Medulla oblongata (tissue), 1 donor: ENCODE measurements around the gene SSBP2.
"Not testable (repeated sequence)": the region's sequence is repeated elsewhere in the genome, so short reads cannot be mapped to it uniquely, and the experiment has no call there.

Source experiments
- DNase-seq: peaks from one replicate; pipeline ENCODE4 v3.0.0-alpha.2; 2015; ENCODE audit errors: extremely low spot score

Gene SSBP2

DNA sequence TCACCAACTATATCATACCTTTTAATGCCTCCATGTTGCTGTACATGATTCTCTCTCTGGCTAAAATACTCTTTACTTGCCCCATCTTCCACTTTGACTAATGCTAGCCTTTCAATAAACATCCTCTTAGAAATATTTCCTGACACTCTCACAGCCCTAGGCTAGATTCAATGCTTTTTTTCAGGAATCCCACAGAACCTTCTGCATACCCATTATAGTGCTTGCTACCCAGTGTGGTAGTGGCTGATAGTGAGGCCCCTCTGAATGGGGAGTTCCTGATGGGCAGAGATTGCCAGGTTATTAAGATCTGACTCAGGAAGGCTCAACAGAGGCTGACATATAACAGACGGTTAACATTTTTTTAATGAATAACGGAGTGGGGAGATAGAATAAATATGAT lies 11.6 kb downstream of the SSBP2 start:
- no peak for DNase-seq

DNA sequence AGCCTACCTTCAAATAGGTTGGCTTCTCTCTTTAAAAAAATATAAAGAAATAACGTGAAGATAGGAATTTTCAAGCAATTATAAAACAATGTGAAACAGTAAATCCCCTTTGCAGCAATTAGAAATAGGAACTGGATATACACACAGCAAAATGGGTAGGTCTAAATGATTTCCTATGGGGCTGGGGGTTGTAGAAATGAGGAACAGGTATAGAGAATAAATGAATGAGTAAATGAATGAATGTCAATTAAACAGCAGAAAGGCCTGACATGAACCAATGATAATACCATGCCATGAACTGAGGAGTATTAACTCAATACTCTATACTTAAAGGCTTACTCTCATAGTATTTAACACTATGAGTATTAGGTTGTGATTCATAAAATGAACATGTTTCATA lies 21.6 kb downstream of the SSBP2 start:
- no peak for DNase-seq

DNA sequence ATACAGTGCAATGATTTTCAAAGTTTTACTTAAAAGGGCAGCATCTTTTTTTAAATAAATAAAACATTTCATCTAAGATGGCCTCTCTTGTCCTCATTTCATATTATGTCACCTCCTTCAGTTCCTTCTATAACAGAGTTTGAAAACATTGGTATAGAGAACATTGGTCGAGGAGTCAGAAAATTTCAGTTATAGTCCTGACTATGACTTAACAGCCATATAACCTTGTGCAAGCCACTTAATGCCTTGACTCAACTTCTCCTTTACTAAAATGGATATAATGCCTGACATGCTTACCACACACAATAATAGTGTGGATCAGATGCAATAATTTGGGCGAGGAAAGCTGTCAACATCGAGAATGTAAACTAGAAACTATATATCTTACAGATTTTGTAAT lies 22.6 kb downstream of the SSBP2 start:
- no peak for DNase-seq

DNA sequence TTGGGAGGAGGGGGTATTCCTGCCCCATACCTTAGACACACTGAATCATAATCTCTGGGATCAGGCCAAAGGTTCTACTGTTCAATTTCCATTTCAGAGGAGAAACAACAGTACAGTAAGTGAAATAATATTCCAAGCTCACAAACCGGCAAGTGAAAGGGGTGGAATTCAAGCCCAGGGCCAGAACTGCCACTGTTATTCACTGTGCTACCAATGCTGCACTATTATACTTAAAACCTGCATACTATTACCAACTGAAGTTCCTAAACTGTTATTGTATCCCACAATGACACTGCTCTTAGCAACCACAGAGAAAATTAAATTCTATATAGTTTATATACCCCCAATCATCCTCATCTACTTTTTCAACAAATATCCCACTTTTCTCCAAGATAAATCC lies 24.6 kb downstream of the SSBP2 start:
- no peak for DNase-seq

DNA sequence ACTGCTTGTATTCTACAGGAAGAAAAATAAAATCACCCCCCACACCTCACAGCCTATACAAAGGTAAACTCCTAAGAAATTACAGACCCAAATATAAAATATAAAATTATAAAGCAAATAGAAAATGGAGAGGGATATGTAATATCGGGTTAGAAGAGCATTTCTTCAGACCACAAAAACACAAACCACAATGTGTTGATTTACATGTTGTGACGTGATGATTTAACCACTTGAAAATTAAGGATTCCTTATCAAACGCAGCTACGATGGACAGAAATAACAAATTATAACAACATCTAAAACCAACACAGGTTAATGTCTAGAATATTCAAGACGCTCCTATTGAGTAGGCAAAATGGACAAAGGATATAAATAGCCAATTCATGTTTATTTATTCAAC lies 26.3 kb downstream of the SSBP2 start:
- no peak for DNase-seq

DNA sequence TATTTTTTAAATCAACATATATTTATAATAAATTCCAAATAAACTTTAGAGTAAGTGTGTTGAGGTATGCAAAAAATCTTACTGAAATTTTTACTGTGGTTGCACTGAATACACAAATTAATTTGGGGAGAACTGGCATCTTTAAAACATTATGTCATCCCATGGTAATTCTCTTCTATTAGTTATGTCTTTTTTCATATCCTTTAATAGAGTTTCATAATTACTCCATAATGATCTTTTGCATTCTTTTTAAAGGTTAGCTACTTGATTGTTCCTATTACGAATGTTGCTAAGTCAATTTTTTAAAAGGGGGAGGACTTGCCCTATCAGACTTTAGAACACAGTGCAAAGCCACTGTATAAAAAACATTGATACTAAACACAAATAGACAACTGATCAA lies 26.8 kb downstream of the SSBP2 start:
- DNase-seq: no peak

DNA sequence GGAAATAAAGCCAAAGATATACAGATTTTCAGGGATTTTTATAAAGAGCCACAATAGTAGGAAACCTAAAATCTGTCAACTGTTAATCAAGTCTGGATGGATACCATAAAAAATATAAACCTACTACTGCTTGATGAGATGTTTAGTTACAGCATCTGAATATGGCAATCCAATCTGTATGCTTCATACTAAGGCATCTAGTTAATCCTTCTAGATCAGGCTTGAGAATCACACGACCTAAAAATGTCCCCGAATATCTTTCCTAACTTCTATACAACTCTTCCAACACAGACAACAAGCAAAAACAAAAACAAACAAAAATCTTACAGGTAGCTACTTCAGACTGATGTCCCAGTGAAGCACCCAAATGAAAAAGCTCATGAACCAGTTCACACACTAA lies 29.8 kb downstream of the SSBP2 start:
- no peak for DNase-seq

DNA sequence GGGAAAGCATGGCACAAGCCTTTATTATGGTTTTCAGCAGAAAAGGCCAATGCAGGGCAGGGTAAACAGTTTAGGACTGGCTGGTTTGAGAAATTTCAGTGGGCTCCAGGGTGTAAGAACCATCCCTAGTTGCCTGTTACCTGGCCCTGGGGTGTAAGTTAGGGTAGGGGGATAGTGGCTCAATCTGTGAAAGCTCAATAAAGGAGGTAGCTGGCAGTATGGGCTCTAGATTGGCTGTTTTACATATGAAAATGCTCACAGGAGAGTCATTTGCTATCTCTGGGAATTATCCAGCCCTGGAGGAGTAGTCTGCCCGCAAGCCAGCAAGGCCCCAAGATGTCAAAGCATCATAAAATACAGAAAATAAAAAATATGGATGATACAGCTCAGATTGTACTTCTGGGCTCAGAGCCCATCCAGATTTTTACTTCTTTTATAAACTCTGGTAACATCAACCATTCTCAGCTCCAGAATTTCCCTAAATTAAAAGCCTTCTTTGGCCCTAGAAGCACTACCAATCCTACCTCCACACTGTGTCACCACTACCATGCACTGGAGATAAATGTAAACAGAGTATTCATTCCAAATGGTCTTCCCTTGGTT lies 31.1 kb downstream of the SSBP2 start:
- DNase-seq: no peak

DNA sequence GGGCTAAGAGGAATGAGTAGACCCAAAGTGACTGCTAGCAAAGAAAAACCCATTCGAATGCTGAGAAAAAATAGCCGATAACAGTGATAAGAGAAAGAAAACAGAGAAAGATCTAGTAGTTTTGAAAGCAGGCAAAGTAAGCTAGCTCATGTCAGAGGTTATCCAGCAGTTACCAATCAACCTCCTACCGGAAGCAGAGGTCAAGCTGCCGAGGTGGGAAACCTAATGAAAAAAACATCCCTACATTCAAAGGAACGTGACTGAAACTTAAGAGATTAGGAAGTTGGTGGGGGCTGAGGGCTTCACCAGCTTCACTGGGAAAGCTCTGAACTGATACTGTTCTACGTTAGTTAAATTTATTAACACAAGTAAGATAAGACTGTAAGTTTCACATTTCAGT lies 32.6 kb downstream of the SSBP2 start:
- no peak for DNase-seq

DNA sequence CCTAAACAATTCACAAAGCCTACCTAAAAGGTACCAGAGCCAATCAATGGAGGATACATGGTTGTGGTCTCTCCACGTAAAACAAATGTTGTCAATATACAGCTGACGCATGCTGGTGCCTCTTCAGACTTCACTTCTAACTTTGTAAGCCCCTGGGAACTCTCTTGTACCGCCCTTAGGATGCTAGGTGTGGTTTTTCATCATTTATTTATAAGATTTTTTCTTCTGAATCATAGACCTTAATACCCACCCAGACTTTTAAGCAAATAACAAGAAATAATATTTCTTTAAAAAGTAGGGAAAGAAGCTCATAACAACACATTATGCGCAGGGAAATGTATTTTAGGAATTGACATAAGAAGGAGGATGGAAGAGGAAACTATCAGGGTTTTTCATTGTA lies 33.0 kb downstream of the SSBP2 start:
- no peak for DNase-seq

DNA sequence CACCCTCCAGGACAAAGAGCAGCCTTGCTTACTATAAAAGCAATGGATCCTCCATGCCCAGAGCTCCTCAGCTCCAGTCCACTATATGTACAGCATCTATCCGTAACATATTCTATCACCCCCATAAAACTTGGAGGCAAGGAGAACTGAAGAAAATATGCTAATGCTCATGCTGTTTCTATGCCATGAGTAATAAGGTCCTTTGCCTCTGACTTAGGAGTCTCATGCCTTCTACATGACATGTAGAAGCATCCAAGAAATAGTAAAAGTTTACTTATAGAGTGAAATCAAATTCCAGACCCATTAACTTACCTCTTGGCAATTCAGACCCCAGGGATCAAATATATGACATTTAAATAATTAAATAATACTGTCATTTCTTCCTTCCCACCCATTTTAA lies 33.7 kb downstream of the SSBP2 start:
- no peak for DNase-seq

DNA sequence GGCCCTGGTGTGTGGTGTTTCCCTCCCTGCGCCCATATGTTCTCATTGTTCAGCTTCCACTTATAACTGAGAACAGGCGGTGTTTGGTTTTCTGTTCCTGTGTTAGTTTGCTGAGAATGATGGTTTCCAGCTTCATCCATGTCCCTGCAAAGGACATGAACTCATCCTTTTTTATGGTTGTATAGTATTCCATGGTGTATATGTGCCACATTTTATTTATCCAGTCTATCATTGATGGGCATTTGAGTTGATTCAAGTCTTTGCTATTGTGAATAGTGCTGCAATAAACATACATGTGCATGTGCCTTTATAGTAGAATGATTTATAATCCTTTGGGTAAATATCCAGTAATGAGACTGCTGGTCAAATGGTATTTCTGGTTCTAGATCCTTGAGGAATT lies 36.8 kb downstream of the SSBP2 start:
- not testable (repeated sequence) for DNase-seq

DNA sequence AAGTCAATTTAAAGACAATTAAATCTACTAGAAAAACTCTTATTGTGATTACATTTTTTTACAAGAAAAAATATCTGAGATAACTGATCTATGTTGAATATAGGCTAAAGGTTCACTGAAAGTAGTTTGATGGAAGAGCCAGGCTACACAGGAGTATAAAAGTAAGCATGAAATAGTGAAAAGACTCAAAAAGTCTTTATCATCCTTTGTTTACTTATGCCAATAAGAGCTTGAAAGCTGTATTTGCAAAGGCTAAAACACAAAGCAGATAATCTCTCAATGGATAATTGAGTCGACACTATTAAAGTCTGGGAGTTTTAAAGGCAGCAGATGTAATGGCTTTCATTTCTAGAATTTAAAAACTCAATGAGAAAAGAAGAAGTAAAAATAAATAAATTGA lies 42.0 kb downstream of the SSBP2 start:
- no peak for DNase-seq

DNA sequence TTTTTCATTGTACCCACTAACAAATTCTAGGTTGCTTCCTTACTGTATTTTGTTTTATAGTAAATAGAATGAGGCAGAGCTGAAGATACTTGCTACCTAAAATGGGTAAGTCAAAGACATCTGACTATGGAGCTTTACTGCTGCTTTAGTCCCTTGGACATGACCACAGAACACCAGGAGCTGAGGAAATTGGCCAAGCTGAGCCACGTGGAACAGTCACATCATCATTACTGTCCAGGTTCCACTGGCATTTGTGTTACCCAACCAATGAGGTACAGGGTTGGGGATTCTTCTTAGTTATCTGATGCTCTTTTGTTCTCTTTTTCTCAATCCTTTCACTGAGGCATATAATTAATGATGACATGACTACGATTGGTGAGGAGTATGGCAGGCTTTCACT lies 47.1 kb downstream of the SSBP2 start:
- DNase-seq: no peak

DNA sequence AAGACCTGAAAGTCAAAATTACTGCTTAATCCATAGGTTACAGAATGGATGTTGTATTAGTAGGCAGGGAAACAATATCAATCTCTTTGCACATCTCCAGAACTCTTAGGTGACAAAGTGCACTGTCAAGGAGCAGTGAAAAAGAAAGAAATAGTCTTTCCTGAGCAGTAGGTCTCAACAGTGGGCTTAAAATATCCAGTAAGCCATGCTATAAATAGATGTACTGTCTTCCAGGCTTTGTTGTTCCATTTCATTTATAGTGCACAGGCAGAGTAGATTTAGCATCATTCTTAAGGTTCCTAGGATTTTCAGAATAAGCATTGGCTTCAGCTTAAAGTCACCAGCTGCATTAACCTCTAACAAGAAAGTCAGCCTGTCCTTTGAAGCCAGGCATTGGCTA lies 50.7 kb downstream of the SSBP2 start:
- no peak for DNase-seq

DNA sequence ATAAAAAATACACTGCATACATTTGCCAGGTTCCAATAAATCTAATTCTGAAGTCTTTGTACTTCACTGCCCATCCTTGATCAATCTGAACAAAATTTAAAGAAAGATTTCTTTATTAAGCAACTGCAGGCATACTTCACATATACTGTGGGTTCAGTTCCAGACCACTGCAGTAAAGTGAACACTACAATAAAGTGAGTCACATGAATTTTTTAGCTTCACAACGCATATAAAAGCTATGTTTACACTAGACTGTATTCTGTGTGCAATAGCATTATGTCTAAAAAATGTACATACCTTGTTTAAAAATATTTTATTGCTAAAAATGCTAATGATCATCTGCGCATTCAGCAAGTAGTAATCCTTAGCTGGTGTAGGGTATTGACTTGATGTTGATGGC lies 52.1 kb downstream of the SSBP2 start:
- no peak for DNase-seq

DNA sequence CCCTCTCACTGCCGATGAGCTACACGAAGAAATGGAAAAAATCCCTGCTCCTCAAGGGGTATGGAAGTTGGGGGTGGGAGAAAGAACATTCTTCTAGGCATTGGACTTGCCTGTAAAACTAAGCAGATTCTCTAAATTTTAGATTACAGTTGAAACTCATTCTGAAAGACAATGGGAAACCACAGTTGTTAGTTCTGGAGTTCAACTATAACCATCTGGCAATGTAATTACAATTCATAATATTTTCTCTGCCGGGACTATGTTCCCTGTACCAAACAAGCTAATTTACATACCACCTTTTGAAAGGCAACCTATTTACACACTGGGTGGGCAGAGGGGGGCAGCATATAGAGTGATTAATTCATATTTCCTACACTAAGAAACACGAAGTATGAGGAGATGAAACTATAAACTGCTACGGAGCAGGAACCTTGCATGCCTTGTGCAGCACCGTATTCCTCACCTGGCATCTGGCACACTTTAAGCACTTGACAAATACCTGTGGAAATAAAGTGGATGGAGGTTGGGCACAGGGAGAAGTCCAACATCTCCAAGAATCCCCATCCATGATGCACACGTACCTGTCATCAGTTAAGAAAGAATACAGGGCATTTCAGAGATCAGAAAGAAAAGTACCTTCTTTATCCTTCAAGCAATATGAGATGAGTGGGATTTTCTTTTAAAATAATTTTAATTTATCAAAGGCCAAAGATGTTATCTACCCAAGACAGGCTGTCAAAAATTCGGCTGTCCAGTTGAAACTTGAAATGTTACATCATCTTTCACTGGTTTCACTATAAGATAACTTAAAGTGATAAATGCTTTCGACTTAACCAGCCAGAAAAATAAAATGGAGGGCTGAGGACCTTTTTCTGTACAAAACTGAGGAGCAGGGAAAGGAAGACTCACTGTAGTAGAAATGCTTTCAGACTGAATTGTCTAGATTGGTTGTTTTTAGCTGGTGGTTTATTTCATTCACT lies 54.2 kb downstream of the SSBP2 start:
- DNase-seq: no peak

DNA sequence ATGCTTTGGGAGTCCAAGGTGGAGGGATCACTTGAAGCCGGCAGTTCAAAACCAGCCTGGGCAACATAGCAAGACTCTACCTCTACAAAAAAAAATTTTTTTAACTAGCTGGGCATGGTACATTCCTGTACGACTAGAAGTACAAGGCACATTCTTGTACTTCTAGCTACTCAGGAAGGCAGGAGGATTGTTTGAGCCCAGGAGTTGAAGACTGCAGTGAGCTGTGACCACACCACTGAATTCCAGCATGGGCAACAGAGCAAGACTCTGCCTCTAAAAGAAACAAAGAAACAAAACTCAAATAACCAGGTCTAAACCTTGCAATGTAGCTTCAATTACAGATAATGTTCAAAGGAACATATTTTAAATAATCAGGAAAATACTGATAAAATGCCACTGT lies 56.2 kb downstream of the SSBP2 start:
- DNase-seq: no peak

DNA sequence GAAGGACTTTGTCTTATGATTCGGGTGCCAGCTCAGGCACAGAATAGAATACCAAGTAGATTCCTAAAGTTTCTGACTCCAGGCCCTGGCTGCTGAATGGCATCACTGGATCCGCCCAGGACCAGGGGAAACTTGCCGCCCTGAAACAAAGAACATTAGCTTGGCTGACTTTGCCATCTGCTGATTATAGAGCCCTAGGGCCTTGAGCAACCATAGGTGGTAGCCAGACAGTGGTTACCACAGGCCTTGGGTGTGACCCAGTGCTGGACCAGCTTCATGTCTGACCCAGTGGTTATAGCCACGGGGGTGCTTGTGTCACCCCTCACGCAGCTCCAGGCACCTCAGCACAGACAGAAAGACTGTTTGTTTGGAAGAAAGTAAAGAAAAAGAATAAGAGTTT lies 62.7 kb downstream of the SSBP2 start:
- DNase-seq: no peak

DNA sequence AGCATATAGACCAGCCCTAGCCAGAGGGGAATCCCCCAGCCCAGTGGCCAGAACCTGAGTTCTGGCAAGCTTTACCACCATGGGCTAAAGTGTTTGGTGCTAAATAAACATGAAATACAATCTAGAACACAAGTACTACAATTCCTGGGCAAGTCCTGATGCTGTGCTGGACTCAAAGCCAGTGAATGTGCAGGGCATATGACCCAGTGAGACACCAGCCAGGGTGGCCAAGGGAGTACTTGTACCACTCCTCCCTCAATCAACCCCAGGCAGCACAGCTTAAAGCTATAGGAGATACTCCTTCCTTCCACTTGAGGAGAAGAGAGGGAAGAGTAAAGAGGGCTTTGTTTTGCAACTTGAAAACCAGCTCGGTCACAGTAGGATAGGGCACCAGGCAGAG lies 63.6 kb downstream of the SSBP2 start:
- DNase-seq: no peak

DNA sequence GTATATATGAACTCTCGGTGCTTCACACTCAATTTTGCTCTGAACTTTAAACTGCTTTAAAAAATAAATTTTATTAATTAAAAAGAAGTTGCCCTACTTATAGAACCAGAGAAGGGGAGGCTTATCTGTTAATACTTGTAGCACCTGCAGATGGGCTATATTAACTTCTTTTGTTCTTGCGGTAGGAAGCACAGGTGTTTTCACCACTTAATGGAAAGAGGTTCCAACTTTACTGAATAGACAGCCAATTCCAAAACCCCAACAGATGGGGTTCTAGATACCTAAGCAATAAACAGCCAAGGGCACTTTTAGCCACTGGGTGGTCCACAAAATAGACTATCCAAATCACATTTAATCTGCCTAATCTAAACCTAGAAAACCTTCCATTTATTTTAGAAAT lies 65.4 kb downstream of the SSBP2 start:
- no peak for DNase-seq

DNA sequence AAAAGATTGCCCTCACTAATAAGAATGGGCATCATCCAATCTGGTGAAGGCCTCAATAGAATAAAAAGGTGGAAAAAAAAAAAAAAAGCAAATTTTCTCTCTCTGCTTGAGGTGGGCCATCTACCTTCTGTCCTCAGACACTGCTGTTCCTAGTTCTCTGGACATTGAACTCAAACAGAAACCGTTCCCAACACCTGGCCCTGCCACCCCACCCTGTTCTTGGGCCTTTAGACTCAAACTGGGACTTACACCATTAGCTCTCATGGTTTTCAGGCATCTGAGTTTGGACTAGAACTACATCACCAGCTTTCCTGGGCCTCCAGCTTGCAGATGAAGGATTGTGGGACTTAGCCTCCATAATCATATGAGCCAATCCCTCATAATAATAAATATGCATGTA lies 71.0 kb downstream of the SSBP2 start:
- no peak for DNase-seq

DNA sequence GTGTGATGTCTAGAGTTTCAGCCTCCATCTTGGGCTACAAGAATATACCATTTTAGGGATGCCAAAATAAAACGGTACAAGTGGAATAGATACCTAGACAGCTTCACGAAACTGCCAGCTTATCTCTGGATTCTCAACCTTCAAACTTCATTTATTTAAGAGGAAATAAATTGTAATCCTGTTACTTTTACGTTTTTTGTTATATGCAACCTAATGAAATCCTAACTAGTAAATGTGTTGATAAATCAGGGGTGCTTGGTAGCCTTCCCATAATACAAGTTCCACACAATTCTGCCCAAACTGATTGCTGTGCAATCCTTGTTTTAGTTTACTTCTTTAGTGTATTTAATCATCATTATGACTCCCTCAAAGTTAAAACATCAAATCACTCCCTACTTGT lies 75.5 kb downstream of the SSBP2 start:
- no peak for DNase-seq

DNA sequence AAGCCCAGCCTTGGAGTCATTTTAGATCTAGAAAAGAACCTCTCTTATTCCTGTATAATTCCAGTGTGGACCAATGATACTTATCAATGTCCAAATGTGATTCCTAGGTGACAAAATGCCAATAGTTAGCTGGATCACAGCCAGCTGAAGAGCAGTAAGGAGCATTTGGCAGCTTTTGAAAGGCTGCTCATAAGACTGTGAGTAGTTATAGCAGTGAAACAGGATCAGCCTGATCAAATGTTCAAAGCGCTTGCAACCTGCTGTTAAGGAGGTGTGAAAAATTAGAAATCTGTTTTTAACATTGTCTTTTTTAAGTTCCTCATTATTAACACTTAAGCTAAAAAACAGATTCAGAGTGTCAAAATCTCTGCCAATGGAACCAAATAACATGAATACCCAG lies 85.1 kb downstream of the SSBP2 start:
- no peak for DNase-seq
